ENCODE results near the gene KIFC3. TPM values are rescaled to one million over a fixed set of nuclear protein-coding genes. Genes with fewer than 3 reads are reported as not detected.

KIFC3 gene
- total and polyA plus RNA-seq, 2 of the 13 experiments (the other 11 are each of a cell fraction or from before 2014, with no cell fraction given), result 42.1 to 45.3 TPM

DNA sequence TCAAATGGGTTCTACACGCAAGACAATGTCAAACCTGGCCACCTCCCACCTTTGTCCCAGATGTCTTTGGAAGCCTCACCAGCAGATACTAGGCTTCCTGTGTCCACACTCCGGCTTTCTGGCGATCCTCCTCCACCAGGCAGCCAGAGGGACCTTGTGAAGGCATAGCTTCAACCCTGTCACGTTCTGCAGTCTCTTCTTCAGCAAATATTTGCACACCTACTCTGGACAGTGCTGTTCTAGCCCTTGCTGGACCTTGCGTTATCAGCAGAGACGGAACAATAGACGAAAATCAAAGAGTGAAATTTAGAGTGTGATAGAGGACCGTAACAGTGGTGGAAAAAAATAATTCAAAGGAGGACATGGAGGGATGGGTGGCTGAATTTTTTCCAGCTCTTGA, 38.5 kb upstream of the KIFC3 start (continued):
- TF ChIP-seq, protein P1, sequence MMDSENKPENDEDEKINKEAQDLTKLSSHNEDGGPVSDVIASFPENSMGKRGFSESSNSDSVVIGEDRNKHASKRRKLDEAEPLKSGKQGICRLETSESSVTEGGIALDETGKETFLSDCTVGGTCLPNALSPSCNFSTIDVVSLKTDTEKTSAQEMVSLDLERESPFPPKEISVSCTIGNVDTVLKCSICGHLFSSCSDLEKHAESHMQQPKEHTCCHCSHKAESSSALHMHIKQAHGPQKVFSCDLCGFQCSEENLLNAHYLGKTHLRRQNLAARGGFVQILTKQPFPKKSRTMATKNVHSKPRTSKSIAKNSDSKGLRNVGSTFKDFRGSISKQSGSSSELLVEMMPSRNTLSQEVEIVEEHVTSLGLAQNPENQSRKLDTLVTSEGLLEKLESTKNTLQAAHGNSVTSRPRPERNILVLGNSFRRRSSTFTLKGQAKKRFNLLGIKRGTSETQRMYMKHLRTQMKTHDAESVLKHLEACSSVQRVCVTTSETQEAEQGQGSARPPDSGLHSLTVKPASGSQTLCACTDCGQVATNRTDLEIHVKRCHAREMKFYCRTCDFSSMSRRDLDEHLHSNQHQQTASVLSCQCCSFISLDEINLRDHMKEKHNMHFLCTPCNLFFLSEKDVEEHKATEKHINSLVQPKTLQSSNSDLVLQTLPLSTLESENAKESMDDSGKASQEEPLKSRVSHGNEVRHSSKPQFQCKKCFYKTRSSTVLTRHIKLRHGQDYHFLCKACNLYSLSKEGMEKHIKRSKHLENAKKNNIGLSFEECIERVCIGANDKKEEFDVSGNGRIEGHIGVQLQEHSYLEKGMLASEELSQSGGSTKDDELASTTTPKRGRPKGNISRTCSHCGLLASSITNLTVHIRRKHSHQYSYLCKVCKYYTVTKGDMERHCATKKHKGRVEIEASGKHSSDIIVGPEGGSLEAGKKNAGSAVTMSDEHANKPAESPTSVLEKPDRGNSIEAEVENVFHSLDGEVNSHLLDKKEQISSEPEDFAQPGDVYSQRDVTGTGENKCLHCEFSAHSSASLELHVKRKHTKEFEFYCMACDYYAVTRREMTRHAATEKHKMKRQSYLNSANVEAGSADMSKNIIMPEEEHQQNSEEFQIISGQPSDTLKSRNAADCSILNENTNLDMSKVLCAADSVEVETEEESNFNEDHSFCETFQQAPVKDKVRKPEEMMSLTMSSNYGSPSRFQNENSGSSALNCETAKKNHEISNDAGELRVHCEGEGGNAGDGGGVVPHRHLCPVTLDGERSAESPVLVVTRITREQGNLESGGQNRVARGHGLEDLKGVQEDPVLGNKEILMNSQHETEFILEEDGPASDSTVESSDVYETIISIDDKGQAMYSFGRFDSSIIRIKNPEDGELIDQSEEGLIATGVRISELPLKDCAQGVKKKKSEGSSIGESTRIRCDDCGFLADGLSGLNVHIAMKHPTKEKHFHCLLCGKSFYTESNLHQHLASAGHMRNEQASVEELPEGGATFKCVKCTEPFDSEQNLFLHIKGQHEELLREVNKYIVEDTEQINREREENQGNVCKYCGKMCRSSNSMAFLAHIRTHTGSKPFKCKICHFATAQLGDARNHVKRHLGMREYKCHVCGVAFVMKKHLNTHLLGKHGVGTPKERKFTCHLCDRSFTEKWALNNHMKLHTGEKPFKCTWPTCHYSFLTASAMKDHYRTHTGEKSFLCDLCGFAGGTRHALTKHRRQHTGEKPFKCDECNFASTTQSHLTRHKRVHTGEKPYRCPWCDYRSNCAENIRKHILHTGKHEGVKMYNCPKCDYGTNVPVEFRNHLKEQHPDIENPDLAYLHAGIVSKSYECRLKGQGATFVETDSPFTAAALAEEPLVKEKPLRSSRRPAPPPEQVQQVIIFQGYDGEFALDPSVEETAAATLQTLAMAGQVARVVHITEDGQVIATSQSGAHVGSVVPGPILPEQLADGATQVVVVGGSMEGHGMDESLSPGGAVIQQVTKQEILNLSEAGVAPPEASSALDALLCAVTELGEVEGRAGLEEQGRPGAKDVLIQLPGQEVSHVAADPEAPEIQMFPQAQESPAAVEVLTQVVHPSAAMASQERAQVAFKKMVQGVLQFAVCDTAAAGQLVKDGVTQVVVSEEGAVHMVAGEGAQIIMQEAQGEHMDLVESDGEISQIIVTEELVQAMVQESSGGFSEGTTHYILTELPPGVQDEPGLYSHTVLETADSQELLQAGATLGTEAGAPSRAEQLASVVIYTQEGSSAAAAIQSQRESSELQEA (CRISPR knock-in tag; IDR thresholded peaks at IDR 0.05; ENCODE audit: not compliant biosample characterization), result peak; percentile 20
- TF ChIP-seq ZSCAN29 (CRISPR knock-in tag; conservative IDR thresholded peaks at IDR 0.05) (0 out of 2 replicates have a peak, but pooled peaks have one; percentile 28), FOXA1 (IDR thresholded peaks at IDR 0.05) (no peak), FOXA1 (CRISPR knock-in tag; IDR thresholded peaks at IDR 0.05) (peak; percentile 95), ZNF17 (CRISPR knock-in tag; IDR thresholded peaks at IDR 0.05) (no peak), ZFP41 (CRISPR knock-in tag; IDR thresholded peaks at IDR 0.05; ENCODE audit: borderline replicate concordance) (no peak), ZNF674 (CRISPR knock-in tag; IDR thresholded peaks at IDR 0.05; ENCODE audit: low read depth) (no peak), ZNF598 (CRISPR knock-in tag; IDR thresholded peaks at IDR 0.05; ENCODE audit: borderline replicate concordance) (no peak), ZFP37 (CRISPR knock-in tag; IDR thresholded peaks at IDR 0.05; ENCODE audit: borderline replicate concordance) (no peak), ZBTB38 (CRISPR knock-in tag; IDR thresholded peaks at IDR 0.05) (no peak), ZNF83 (CRISPR knock-in tag; IDR thresholded peaks at IDR 0.05; ENCODE audit: borderline replicate concordance) (no peak), NFKBIZ (CRISPR knock-in tag; IDR thresholded peaks at IDR 0.05) (peak; percentile 69), SALL2 (CRISPR knock-in tag; IDR thresholded peaks at IDR 0.05) (no peak), ELF3 (CRISPR knock-in tag; IDR thresholded peaks at IDR 0.05) (peak; percentile 78), ZNF577 (CRISPR knock-in tag; IDR thresholded peaks at IDR 0.05; ENCODE audit: borderline replicate concordance, low read depth) (no peak)
- TF ChIP-seq, protein P2, sequence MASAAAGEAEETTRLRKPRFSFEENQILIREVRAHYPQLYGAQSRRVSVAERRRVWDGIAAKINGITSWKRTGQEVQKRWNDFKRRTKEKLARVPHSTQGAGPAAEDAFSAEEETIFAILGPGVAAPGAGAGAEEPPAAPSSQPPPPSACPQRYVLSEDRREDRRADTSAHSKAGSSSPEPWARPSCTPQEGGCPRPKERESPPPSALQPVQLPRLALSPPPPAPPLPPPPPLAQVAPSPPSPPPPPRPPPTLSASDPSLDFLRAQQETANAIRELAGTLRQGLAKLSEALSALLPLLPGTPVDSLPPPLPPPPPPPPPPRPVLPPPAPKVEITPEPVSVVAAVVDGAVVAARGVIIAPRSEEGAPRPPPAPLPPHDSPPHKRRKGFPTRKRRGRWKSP (CRISPR knock-in tag; IDR thresholded peaks at IDR 0.05), result peak; percentile 57; the same call in 1 of the 2 replicates
- TF ChIP-seq, protein P3, sequence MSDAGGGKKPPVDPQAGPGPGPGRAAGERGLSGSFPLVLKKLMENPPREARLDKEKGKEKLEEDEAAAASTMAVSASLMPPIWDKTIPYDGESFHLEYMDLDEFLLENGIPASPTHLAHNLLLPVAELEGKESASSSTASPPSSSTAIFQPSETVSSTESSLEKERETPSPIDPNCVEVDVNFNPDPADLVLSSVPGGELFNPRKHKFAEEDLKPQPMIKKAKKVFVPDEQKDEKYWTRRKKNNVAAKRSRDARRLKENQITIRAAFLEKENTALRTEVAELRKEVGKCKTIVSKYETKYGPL (CRISPR knock-in tag; IDR thresholded peaks at IDR 0.05), result no peak

Measured in HepG2 (cell line).